H1 (cell line): ENCODE data around the gene TUBA3C. TPM values are rescaled to one million over a fixed set of nuclear protein-coding genes. Genes with fewer than 3 reads are reported as not detected.
"Not testable (repeated sequence)": the region's sequence is repeated elsewhere in the genome, so short reads cannot be mapped to it uniquely, and the experiment has no call there.

Source experiments
- CTCF ChIA-PET: fragments of 300-600 bp; sonication (Branson Sonifier 250); formaldehyde crosslinking; loops from one replicate; lab custom pipeline; 2021; ENCODE audit not compliant: partially characterized antibody; lab: Charles Lee
- POLR2A ChIA-PET: fragments of 300-600 bp; sonication (Branson Sonifier 250); formaldehyde crosslinking; loops from one replicate; lab custom pipeline; 2021; ENCODE audit warnings: inconsistent platforms; ENCODE audit not compliant: partially characterized antibody; lab: Charles Lee
- DNase-seq, 2 experiments: peaks; one replicate each; pipeline versions ENCODE4 v3.0.0 to v3.0.0-alpha.2; 2010 to 2022; ENCODE audit warnings: low spot score in 2 of 2, low read depth in 1 of 2, mixed read lengths in 1 of 2
- FAIRE-seq: peaks from 2 replicates; lab custom pipeline; 2011; peaks lifted over from hg19 to GRCh38; lab: Jason Lieb, UNC
- H2AFZ ChIP-seq: 2 replicates; pipeline ENCODE4 v1.8.1; 2012; ENCODE audit warnings: low read length, inconsistent platforms
- H2AK5ac ChIP-seq: 2 replicates; pipeline ENCODE4 v1.6.1; 2013; ENCODE audit warnings: low read depth, low read length
- H2BK120ac ChIP-seq: replicated peaks from 2 replicates; pipeline ENCODE3; 2013; ENCODE audit warnings: low read depth, low read length, inconsistent platforms
- H2BK12ac ChIP-seq: 2 replicates; pipeline ENCODE4 v1.6.1; 2013; ENCODE audit warnings: low read depth, low read length
- H2BK15ac ChIP-seq: 2 replicates; pipeline ENCODE4 v1.6.1; 2013; ENCODE audit warnings: low read length
- H2BK20ac ChIP-seq: 2 replicates; pipeline ENCODE4 v1.6.1; 2013; ENCODE audit warnings: low read length
- H2BK5ac ChIP-seq: 2 replicates; pipeline ENCODE4 v1.6.1; 2013; ENCODE audit warnings: low read depth, low read length
- H3K14ac ChIP-seq: 2 replicates; pipeline ENCODE4 v1.6.1; 2013; ENCODE audit warnings: inconsistent platforms; ENCODE audit not compliant: insufficient read length
- H3K18ac ChIP-seq: 2 replicates; pipeline ENCODE4 v1.6.1; 2013; ENCODE audit warnings: low read length; ENCODE audit errors: extremely low read depth
- H3K23ac ChIP-seq: 2 replicates; pipeline ENCODE4 v1.6.1; 2013; ENCODE audit warnings: inconsistent platforms; ENCODE audit not compliant: insufficient read length
- H3K23me2 ChIP-seq: 2 replicates; pipeline ENCODE4 v1.6.1; 2013; ENCODE audit warnings: low read depth, low read length
- H3K27ac ChIP-seq: 2 replicates; pipeline ENCODE4 v1.6.1; 2011; ENCODE audit warnings: low read depth, low read length, inconsistent platforms
- H3K27me3 ChIP-seq, 4 experiments: replicated peaks in 1 of 4; 1 replicate in 1 of 4; 2 replicates in 3 of 4; pipeline versions ENCODE4 v1.6.1 to v1.8.1; 2011 to 2013; ENCODE audit warnings: low read length in 3 of 4, mild to moderate bottlenecking in 3 of 4, inconsistent platforms in 2 of 4, mixed read lengths in 2 of 4, moderate library complexity in 1 of 4; ENCODE audit not compliant: control insufficient read depth in 3 of 4, insufficient read depth in 3 of 4; ENCODE audit errors: extremely low read depth in 1 of 4
- H3K36me3 ChIP-seq, 4 experiments: 2 replicates each; pipeline versions ENCODE4 v1.6.1 to v1.8.1; 2011 to 2013; ENCODE audit warnings: mild to moderate bottlenecking in 4 of 4, low read length in 3 of 4, moderate library complexity in 2 of 4, control low read depth in 1 of 4, inconsistent platforms in 1 of 4; ENCODE audit not compliant: insufficient read depth in 4 of 4, control insufficient read depth in 2 of 4
- H3K4ac ChIP-seq: replicated peaks from 2 replicates; pipeline ENCODE3; 2013; ENCODE audit warnings: low read length, low read depth, mixed read lengths, inconsistent platforms; ENCODE audit not compliant: insufficient read length
- H3K4me1 ChIP-seq, 4 experiments: replicated peaks in 1 of 4; 1 replicate in 1 of 4; 2 replicates in 3 of 4; pipeline versions ENCODE4 v1.6.1 to v1.8.1; 2011 to 2013; ENCODE audit warnings: low read length in 3 of 4, inconsistent platforms in 2 of 4, mixed read lengths in 1 of 4; ENCODE audit not compliant: insufficient read depth in 4 of 4, control insufficient read depth in 3 of 4
- H3K4me2 ChIP-seq, 2 experiments: 2 replicates each; pipeline versions ENCODE4 v1.6.1 to v1.8.1; 2011 to 2013; ENCODE audit warnings: low read depth in 2 of 2, low read length in 2 of 2, control low read depth in 1 of 2, inconsistent platforms in 1 of 2, mild to moderate bottlenecking in 1 of 2; ENCODE audit not compliant: insufficient read depth in 1 of 2
- H3K4me3 ChIP-seq, 4 experiments: fragments of 200-600, 300-600 bp in 1 of 4; sonication (generic), shearing (Covaris generic), sonication (Bioruptor Twin) in 1 of 4; 2 replicates each; pipeline versions ENCODE4 v1.5.1 to v1.8.1; 2011 to 2016; ENCODE audit warnings: low read length in 4 of 4, low read depth in 3 of 4, control low read depth in 2 of 4, inconsistent platforms in 2 of 4, mild to moderate bottlenecking in 2 of 4, mixed read lengths in 1 of 4, moderate library complexity in 1 of 4; ENCODE audit not compliant: insufficient read depth in 2 of 4; ENCODE audit errors: extremely low read depth in 1 of 4
- H3K56ac ChIP-seq: replicated peaks from 2 replicates; pipeline ENCODE3; 2013; ENCODE audit warnings: low read depth, mild to moderate bottlenecking, mixed read lengths, low read length, inconsistent platforms; ENCODE audit not compliant: insufficient read length
- H3K79me1 ChIP-seq: 2 replicates; pipeline ENCODE4 v1.6.1; 2013; ENCODE audit warnings: low read depth, low read length, control low read depth
- H3K79me2 ChIP-seq, 2 experiments: 2 replicates each; pipeline versions ENCODE4 v1.6.1 to v1.8.1; 2012 to 2013; ENCODE audit warnings: low read length in 2 of 2, mild to moderate bottlenecking in 2 of 2, inconsistent platforms in 1 of 2; ENCODE audit not compliant: insufficient read depth in 2 of 2, control insufficient read depth in 1 of 2
- H3K9ac ChIP-seq, 4 experiments: replicated peaks in 1 of 4; 1 replicate in 1 of 4; 2 replicates in 3 of 4; pipeline versions ENCODE4 v1.6.1 to v1.8.1; 2011 to 2013; ENCODE audit warnings: low read depth in 3 of 4, low read length in 3 of 4, control low read depth in 2 of 4, mild to moderate bottlenecking in 2 of 4, moderate library complexity in 2 of 4, inconsistent platforms in 1 of 4; ENCODE audit errors: extremely low read depth in 1 of 4
- H3K9me3 ChIP-seq, 2 experiments: 2 replicates each; pipeline versions ENCODE4 v1.6.1 to v1.8.1; 2012 to 2013; ENCODE audit warnings: mild to moderate bottlenecking in 2 of 2, moderate library complexity in 2 of 2, control low read depth in 1 of 2, inconsistent platforms in 1 of 2, low read depth in 1 of 2, low read length in 1 of 2, mixed read lengths in 1 of 2; ENCODE audit not compliant: insufficient read depth in 2 of 2
- H4K20me1 ChIP-seq, 2 experiments: replicated peaks in 1 of 2; 2 replicates each; pipeline versions ENCODE3 to v1.8.1; 2011 to 2013; ENCODE audit warnings: inconsistent platforms in 2 of 2, low read length in 2 of 2, mild to moderate bottlenecking in 1 of 2; ENCODE audit not compliant: insufficient read depth in 2 of 2, control insufficient read depth in 1 of 2
- H4K5ac ChIP-seq: 2 replicates; pipeline ENCODE4 v1.6.1; 2013; ENCODE audit warnings: low read length, low read depth, mixed read lengths, inconsistent platforms; ENCODE audit not compliant: insufficient read length
- H4K8ac ChIP-seq: 2 replicates; pipeline ENCODE4 v1.8.0; 2013; ENCODE audit warnings: mild to moderate bottlenecking, moderate library complexity, low read length, inconsistent platforms; ENCODE audit not compliant: insufficient read depth; ENCODE audit errors: extremely low read depth
- H4K91ac ChIP-seq: replicated peaks from 2 replicates; pipeline ENCODE3; 2013; ENCODE audit warnings: low read length, mixed read lengths, inconsistent platforms; ENCODE audit not compliant: insufficient read length
- WGBS, 2 experiments: shearing (Covaris generic) in 1 of 2; methylation state at CpG; one replicate each; pipeline versions ENCODE4 v1.1.6 to v1.1.7; 2013 to 2015; ENCODE audit warnings: low lambda C conversion rate in 2 of 2, mixed read lengths in 2 of 2, inconsistent platforms in 1 of 2, low coverage in 1 of 2, missing lambda C conversion rate in 1 of 2; ENCODE audit not compliant: insufficient replicate concordance in 2 of 2, insufficient coverage in 1 of 2, insufficient read length in 1 of 2; ENCODE audit errors: extremely low coverage in 1 of 2, missing lambda C conversion rate in 1 of 2; 5-methylcytosine and 5-hydroxymethylcytosine counted together
- polyA plus RNA-seq, 7 experiments: library from polyadenylated mRNA; depleted of rRNA in 3 of 7; stranded (reverse) in 5 of 7; unstranded in 2 of 7; fragments of >200 nt in 5 of 7; fragments of 200-250 nt in 2 of 7; gene quantifications; 1 replicate in 5 of 7; 2 replicates in 1 of 7; 4 replicates in 1 of 7; pipeline versions ENCODE4 v1.2.1 to v1.2.3, GENCODE V29; 2011 to 2013; ENCODE audit warnings: missing spikeins in 2 of 7, mixed read lengths in 2 of 7
- total RNA-seq: library from RNA; stranded (reverse); fragmentation: NEBNext Ultra II Directional; extraction: Animal tissue kit (Norgen Biotek cat#: 25700); gene quantifications from 2 replicates; pipeline ENCODE4 v1.2.1, GENCODE V29; 2021

TUBA3C gene
- total and polyA plus RNA-seq, 2 of the 8 experiments (the other 6 are each of a cell fraction or from before 2014, with no cell fraction given), result not detected

DNA sequence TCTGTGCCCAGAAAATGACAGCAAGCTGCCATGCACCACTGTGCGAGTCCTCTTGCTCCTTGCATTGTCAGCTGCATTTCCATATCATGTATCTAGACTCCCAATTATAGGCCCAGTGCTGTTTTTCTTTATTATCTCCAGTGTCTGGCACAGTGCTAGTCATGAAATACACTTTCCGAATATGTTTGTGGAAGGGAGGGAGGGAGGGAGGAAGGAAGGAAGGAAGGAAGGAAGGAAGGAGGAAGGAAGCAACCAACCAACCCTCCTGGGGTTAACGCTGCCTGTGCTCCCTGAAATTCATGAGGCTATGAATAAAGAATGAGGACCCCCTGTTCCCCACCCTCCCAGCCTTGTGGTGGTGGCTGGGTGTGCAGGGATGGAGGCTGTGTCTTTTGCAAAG, 8.3 kb upstream of the TUBA3C start:
- H3K18ac ChIP-seq, H4K20me1 ChIP-seq, H2AK5ac ChIP-seq, H3K23ac ChIP-seq, H4K8ac ChIP-seq, H3K27ac ChIP-seq, H3K56ac ChIP-seq, FAIRE-seq, H3K9ac ChIP-seq, H2BK20ac ChIP-seq, H3K79me2 ChIP-seq, H2BK15ac ChIP-seq, H3K4me1 ChIP-seq, H3K4me2 ChIP-seq, H3K79me1 ChIP-seq, CTCF ChIA-PET, H4K5ac ChIP-seq, H3K4ac ChIP-seq, H2AFZ ChIP-seq, H3K23me2 ChIP-seq, H3K27me3 ChIP-seq, POLR2A ChIA-PET, H3K14ac ChIP-seq, H2BK5ac ChIP-seq, H4K91ac ChIP-seq, H3K4me3 ChIP-seq, H3K36me3 ChIP-seq, H2BK12ac ChIP-seq, DNase-seq, H2BK120ac ChIP-seq: not testable (repeated sequence)
- H3K9me3 ChIP-seq, result peaks cover 23 to 67% of the 10 kb centered on the region in 2 experiments
- no CpG with 5 or more reads among the region's 3 CpGs for WGBS, 2 experiments

DNA sequence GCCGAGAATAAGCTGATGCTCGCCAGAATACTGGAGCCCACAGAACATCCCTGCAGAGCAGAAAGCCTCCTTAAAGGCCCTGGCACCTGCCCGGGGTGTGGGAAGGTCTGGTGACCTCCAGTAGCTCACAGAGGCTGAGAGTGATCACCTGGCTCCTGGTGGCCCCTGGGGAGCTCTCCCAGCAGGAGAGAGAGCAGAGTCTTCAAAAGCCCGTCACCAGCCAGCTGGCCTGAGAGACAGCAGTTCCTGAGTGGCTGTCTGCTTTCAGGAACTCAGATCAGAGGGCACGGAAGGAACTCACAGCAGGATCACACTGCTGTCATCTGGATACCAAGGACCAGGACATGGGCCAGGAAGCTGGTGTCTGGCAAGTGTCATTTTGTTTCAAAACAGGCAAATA, 7.7 kb upstream of the TUBA3C start:
- H3K4me2 ChIP-seq, H3K23ac ChIP-seq, H3K27ac ChIP-seq, H2AFZ ChIP-seq, H3K9ac ChIP-seq, H2BK15ac ChIP-seq, H3K79me1 ChIP-seq, H2BK12ac ChIP-seq, DNase-seq, H4K5ac ChIP-seq, H3K18ac ChIP-seq, H4K91ac ChIP-seq, H3K14ac ChIP-seq, H3K4me3 ChIP-seq, H4K8ac ChIP-seq, H2AK5ac ChIP-seq, H3K79me2 ChIP-seq, FAIRE-seq, H4K20me1 ChIP-seq, H3K36me3 ChIP-seq, H2BK120ac ChIP-seq, CTCF ChIA-PET, H3K23me2 ChIP-seq, H2BK20ac ChIP-seq, H3K4me1 ChIP-seq, H3K56ac ChIP-seq, H3K4ac ChIP-seq, H3K27me3 ChIP-seq, H2BK5ac ChIP-seq, POLR2A ChIA-PET: not testable (repeated sequence)
- 74% methylated on average over 3 of the region's 5 CpGs; no CpG with 5 or more reads in 1 of the 2 experiments for WGBS, 2 experiments
- peaks cover 24 to 69% of the 10 kb centered on the region in 2 experiments for H3K9me3 ChIP-seq
